DOHH2 (cell line): ENCODE measurements around the gene MCC.

Experiments used
- H3F3A ChIP-seq: fragments of 200-600 bp; sonication (generic), shearing (Covaris generic); 2 replicates; pipeline ENCODE4 v1.6.0; 2016; ENCODE audit warnings: antibody characterized with exemption, mild to moderate bottlenecking; ENCODE audit not compliant: control insufficient read depth, insufficient read depth
- H3K27ac ChIP-seq: fragments of 200-600 bp; sonication (generic); 2 replicates; pipeline ENCODE4 v1.5.1; 2014; ENCODE audit warnings: low read depth, mild to moderate bottlenecking, low read length, moderate library complexity
- H3K27me3 ChIP-seq: fragments of 200-600 bp; sonication (generic); 2 replicates; pipeline ENCODE4 v1.6.1; 2014; ENCODE audit warnings: mild to moderate bottlenecking, low read length, mixed read lengths; ENCODE audit not compliant: control insufficient read depth
- H3K36me3 ChIP-seq: fragments of 200-600 bp; sonication (generic); 2 replicates; pipeline ENCODE4 v1.6.1; 2014; ENCODE audit warnings: mild to moderate bottlenecking, low read length, moderate library complexity, mixed read lengths; ENCODE audit not compliant: control insufficient read depth
- H3K4me1 ChIP-seq: fragments of 200-600 bp; sonication (generic); 2 replicates; pipeline ENCODE4 v1.6.1; 2014; ENCODE audit warnings: mild to moderate bottlenecking, low read length, mixed read lengths; ENCODE audit not compliant: control insufficient read depth
- H3K4me2 ChIP-seq: fragments of 200-600 bp; sonication (generic); 2 replicates; pipeline ENCODE4 v1.6.0; 2014; ENCODE audit warnings: mild to moderate bottlenecking, low read length, moderate library complexity
- H3K4me3 ChIP-seq: fragments of 200-600 bp; sonication (generic); 2 replicates; pipeline ENCODE4 v1.5.1; 2014; ENCODE audit warnings: mild to moderate bottlenecking, low read length, mixed read lengths
- H3K79me2 ChIP-seq: fragments of 200-600 bp; sonication (generic); 2 replicates; pipeline ENCODE4 v1.6.1; 2014; ENCODE audit warnings: mild to moderate bottlenecking, low read length, mixed read lengths; ENCODE audit not compliant: control insufficient read depth
- H3K9me2 ChIP-seq: fragments of 200-600 bp; sonication (generic); replicated peaks from 2 replicates; pipeline ENCODE4 v1.6.1; 2014; ENCODE audit warnings: mild to moderate bottlenecking, low read length, mixed read lengths; ENCODE audit not compliant: control insufficient read depth
- H3K9me3 ChIP-seq: fragments of 200-600 bp; sonication (generic); 2 replicates; pipeline ENCODE4 v1.6.1; 2014; ENCODE audit warnings: antibody characterized with exemption, low read length, mixed read lengths; ENCODE audit not compliant: control insufficient read depth, insufficient read depth
- H4K20me1 ChIP-seq: fragments of 200-600 bp; sonication (generic); 2 replicates; pipeline ENCODE4 v1.6.0; 2014; ENCODE audit warnings: low read depth, mild to moderate bottlenecking, antibody characterized with exemption, low read length, moderate library complexity; ENCODE audit not compliant: control insufficient read depth, insufficient read depth
- EZH2phosphoT487 ChIP-seq: fragments of 200-600 bp; sonication (generic); IDR thresholded peaks from 2 replicates; pipeline ENCODE4 v1.6.1; 2017; ENCODE audit warnings: borderline replicate concordance, mild to moderate bottlenecking, antibody characterized with exemption, low read length, moderate library complexity, mixed read lengths
- TF ChIP-seq, protein P1 (sequence below): fragments of 200-600 bp; sonication (generic); IDR thresholded peaks from one replicate; pipeline ENCODE4 v1.5.1; 2014; ENCODE audit warnings: antibody characterized with exemption, mild to moderate bottlenecking, low read depth, low read length; ENCODE audit not compliant: poor library complexity, severe bottlenecking

The MCC gene

DNA sequence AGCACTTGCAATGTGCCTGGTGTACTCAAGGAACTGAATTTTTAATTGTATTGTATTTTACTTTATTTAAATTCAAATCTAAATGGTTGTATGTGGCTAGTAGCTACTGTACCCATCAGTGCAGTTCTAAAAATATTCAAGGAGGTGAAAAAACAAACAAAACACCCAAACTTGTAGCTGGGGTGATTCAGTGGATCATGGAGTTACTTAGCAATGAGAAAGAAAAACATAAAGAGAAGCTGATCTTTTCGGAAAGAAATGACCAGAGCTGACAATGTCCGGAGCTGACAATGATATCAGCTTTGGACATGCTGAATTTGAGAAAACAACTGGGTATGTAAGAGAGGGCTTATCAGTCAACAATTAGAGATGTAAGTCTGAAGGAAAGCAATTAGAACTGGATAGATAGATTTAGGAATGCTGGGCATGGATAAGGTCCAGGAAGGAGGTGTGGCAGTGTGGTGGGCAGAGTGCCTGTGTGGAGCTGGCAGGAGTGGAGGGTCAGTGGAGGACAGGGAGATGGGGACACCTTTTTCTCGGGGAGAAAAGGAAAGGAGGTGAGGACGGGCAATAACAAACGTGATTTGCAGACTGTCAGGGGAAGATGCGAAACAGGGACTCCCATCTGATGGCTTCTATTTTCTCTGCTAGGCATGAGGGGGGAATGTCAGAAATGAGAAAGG, 398.5 kb downstream of the MCC start:
- H3K79me2 ChIP-seq = no peaks in the 10 kb centered on the region
- H3K9me3 ChIP-seq = no peaks in the 10 kb centered on the region
- H3K27me3 ChIP-seq = peaks cover 5% of the 10 kb centered on the region; the same call in 1 of the 2 replicates
- no peak overlapping the region for H3K4me3 ChIP-seq
- no peaks in the 10 kb centered on the region for H3K4me1 ChIP-seq
- H3K27ac ChIP-seq = no peak overlapping the region
- TF ChIP-seq, protein P1, sequence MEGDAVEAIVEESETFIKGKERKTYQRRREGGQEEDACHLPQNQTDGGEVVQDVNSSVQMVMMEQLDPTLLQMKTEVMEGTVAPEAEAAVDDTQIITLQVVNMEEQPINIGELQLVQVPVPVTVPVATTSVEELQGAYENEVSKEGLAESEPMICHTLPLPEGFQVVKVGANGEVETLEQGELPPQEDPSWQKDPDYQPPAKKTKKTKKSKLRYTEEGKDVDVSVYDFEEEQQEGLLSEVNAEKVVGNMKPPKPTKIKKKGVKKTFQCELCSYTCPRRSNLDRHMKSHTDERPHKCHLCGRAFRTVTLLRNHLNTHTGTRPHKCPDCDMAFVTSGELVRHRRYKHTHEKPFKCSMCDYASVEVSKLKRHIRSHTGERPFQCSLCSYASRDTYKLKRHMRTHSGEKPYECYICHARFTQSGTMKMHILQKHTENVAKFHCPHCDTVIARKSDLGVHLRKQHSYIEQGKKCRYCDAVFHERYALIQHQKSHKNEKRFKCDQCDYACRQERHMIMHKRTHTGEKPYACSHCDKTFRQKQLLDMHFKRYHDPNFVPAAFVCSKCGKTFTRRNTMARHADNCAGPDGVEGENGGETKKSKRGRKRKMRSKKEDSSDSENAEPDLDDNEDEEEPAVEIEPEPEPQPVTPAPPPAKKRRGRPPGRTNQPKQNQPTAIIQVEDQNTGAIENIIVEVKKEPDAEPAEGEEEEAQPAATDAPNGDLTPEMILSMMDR = no peak
- TF ChIP-seq EZH2phosphoT487 = no peak
- H3K4me2 ChIP-seq = no peak overlapping the region
- H4K20me1 ChIP-seq = no peaks in the 10 kb centered on the region
- H3F3A ChIP-seq = no peaks in the 10 kb centered on the region
- H3K9me2 ChIP-seq = no peaks in the 10 kb centered on the region
- no peaks in the 10 kb centered on the region for H3K36me3 ChIP-seq

DNA sequence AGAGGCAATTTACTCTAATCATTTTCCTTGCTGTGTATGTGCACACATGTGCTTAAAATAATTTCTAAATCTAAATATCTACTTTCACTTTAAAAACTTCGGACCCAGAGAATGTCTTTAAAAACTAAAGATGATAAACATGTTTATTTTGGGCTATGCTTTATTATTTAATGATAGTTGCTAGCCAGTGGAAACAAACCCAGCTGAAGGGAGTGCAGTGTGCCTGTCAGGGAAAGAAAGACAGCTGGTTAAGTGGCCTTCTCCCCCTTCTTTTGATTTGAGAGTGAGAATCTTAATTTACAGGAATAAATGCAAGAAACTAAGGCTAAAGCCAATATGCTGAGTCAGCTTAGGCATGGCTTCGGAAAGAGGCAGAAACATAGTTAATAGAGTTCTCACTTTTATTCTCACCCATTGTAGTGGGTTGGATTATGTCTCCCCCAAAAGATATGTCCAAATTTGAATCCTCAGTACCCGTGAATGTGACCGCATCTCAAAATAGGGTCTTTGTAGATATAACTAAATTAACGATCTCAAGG, 400.2 kb downstream of the MCC start:
- Histone ChIP-seq H3K36me3 (no peaks in the 10 kb centered on the region), H3K4me2 (no peak overlapping the region), H3K4me3 (no peak overlapping the region), H3F3A (no peaks in the 10 kb centered on the region), H3K27ac (no peak overlapping the region), H3K4me1 (no peaks in the 10 kb centered on the region), H3K9me2 (no peaks in the 10 kb centered on the region), H3K79me2 (no peaks in the 10 kb centered on the region), H3K27me3 (peaks cover 5% of the 10 kb centered on the region; the same call in 1 of the 2 replicates), H3K9me3 (no peaks in the 10 kb centered on the region), H4K20me1 (no peaks in the 10 kb centered on the region)
- TF ChIP-seq, protein P1 = no peak
- no peak for TF ChIP-seq EZH2phosphoT487

DNA sequence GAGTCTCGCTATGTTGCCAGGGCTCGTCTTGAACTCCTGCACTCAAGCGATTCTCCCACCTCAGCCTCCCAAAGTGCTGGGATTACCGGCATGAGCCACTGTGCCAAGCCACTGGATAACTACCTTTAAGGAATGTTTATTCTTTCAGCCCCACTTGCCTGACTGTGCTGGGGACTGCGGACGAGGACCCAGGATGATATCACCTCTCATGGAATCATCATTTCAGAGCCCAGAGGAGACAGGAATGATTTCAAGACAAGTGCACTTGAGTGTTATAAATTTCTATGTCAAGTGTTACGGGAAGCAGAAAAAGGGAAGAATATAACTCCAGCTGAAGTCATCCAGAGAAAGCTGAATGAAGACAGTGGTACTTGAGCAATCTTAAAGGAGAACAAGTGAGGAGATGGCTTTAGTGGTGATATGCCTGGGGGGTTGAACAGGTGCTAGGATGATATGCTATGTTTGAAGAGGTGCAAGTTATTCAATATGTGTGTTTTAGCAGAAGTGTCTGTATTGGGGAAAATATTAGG, 402.3 kb downstream of the MCC start:
- Histone ChIP-seq H3K27me3 (peaks cover 5% of the 10 kb centered on the region; the same call in 1 of the 2 replicates), H3K4me1 (no peaks in the 10 kb centered on the region), H3K9me3 (no peaks in the 10 kb centered on the region), H3K4me2 (no peak overlapping the region), H4K20me1 (no peaks in the 10 kb centered on the region), H3K9me2 (no peaks in the 10 kb centered on the region), H3K4me3 (no peak overlapping the region), H3F3A (no peaks in the 10 kb centered on the region), H3K36me3 (no peaks in the 10 kb centered on the region), H3K27ac (no peak overlapping the region), H3K79me2 (no peaks in the 10 kb centered on the region)
- no peak for TF ChIP-seq EZH2phosphoT487
- TF ChIP-seq, protein P1 = no peak
